ENCODE results near the gene ATE1. TPM values are rescaled to one million over a fixed set of nuclear protein-coding genes. Genes with fewer than 3 reads are reported as not detected.

Gene ATE1
- total RNA-seq, 6 donors from 2014 or later, result 13.5 to 27.9 (median 21.8) TPM

DNA sequence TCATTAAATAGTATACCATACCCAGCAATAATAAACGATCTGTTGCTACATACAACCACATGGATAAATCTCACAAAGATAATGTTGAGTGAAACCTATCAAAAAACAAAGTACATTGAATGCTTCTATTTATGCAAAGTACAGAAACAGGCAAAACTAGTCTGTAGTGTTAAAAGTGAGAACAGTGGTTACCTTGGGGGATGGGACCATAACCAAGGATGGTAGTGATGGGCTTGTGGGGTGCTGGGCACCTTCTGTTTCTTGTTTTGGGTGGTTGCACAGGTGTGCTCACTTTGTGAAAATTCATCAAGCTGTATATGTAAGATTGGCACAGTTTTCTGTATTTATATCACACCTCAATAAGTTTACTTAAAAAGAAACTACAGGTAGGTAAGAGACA, 105.7 kb downstream of the ATE1 start:
- ATAC-seq (ENCODE audit: low FRiP score in 2 of 2), result no peak
- no peak for TF ChIP-seq POLR2A (IDR thresholded peaks at IDR 0.05)
- TF ChIP-seq, protein P1, sequence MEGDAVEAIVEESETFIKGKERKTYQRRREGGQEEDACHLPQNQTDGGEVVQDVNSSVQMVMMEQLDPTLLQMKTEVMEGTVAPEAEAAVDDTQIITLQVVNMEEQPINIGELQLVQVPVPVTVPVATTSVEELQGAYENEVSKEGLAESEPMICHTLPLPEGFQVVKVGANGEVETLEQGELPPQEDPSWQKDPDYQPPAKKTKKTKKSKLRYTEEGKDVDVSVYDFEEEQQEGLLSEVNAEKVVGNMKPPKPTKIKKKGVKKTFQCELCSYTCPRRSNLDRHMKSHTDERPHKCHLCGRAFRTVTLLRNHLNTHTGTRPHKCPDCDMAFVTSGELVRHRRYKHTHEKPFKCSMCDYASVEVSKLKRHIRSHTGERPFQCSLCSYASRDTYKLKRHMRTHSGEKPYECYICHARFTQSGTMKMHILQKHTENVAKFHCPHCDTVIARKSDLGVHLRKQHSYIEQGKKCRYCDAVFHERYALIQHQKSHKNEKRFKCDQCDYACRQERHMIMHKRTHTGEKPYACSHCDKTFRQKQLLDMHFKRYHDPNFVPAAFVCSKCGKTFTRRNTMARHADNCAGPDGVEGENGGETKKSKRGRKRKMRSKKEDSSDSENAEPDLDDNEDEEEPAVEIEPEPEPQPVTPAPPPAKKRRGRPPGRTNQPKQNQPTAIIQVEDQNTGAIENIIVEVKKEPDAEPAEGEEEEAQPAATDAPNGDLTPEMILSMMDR (IDR thresholded peaks at IDR 0.05), result no peak
- TF ChIP-seq POLR2AphosphoS5 (IDR thresholded peaks at IDR 0.05), result no peak
- no peak for TF ChIP-seq EP300 (IDR thresholded peaks at IDR 0.05)
- no peak for DNase-seq
- H3K4me1 ChIP-seq, result no peaks in the 10 kb centered on the region
- WGBS, 2 donors, result 89 to 93% methylated on average over 1 of the region's 1 CpG
- H3K27me3 ChIP-seq, result no peaks in the 10 kb centered on the region
- H3K36me3 ChIP-seq, result no peaks in the 10 kb centered on the region
- H3K9me3 ChIP-seq, result no peaks in the 10 kb centered on the region
- no peak overlapping the region for H3K27ac ChIP-seq
- H3K4me3 ChIP-seq, result no peak overlapping the region

DNA sequence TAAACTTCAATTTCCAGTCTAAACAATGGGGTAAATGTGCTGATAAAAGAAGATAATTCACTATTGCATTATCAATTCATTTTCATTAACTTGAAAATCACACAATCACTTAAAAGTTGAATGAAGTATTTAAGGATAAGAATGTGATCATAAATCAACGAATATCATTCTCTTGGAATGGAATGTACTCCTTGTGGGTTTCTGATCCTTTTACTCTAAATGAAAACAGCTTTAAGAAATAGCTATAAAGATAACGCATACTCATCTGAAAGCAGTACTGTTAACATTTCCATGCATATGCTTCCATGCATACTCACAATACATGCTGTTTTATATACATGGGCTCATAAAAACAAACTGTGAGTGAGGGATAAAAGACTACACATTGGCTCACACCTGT, 108.8 kb downstream of the ATE1 start:
- H3K36me3 ChIP-seq, result no peaks in the 10 kb centered on the region
- DNase-seq (no peak), ATAC-seq (ENCODE audit: low FRiP score in 2 of 2) (no peak)
- H3K4me1 ChIP-seq, result no peaks in the 10 kb centered on the region
- no peaks in the 10 kb centered on the region for H3K27me3 ChIP-seq
- WGBS, 2 donors, result 76 to 94% methylated on average over 2 of the region's 2 CpGs
- no peak overlapping the region for H3K27ac ChIP-seq
- no peaks in the 10 kb centered on the region for H3K9me3 ChIP-seq
- TF ChIP-seq POLR2A (IDR thresholded peaks at IDR 0.05) (no peak), EP300 (IDR thresholded peaks at IDR 0.05) (no peak), POLR2AphosphoS5 (IDR thresholded peaks at IDR 0.05) (no peak)
- TF ChIP-seq, protein P1 (IDR thresholded peaks at IDR 0.05), result no peak
- H3K4me3 ChIP-seq, result no peak overlapping the region

DNA sequence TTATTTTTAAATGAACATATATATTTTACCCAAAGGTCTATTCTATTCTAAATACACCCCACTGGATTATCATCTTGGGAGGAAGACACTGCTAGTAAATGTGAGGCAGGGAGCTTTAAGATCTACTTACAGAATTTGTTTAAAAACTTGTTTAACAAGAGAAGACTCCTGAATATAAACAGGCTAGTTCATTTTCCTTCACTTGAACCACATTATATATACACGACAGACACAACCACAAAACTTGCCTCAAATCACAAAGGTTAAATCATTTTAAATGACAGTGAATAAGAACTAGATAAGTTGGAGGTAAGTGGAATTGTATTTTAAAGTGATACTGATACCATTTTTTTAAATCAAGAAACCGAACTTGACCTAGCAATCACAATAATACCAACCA, 109.2 kb downstream of the ATE1 start:
- Histone ChIP-seq H3K4me1 (no peaks in the 10 kb centered on the region), H3K4me3 (no peak overlapping the region), H3K9me3 (no peaks in the 10 kb centered on the region), H3K36me3 (no peaks in the 10 kb centered on the region), H3K27ac (no peak overlapping the region), H3K27me3 (no peaks in the 10 kb centered on the region)
- DNase-seq, result no peak
- WGBS, 2 donors, result 42 to 61% methylated on average over 2 of the region's 2 CpGs
- ATAC-seq (ENCODE audit: low FRiP score in 2 of 2), result no peak
- TF ChIP-seq POLR2A (IDR thresholded peaks at IDR 0.05) (no peak), POLR2AphosphoS5 (IDR thresholded peaks at IDR 0.05) (no peak), EP300 (IDR thresholded peaks at IDR 0.05) (no peak)
- TF ChIP-seq, protein P1 (IDR thresholded peaks at IDR 0.05), result no peak

DNA sequence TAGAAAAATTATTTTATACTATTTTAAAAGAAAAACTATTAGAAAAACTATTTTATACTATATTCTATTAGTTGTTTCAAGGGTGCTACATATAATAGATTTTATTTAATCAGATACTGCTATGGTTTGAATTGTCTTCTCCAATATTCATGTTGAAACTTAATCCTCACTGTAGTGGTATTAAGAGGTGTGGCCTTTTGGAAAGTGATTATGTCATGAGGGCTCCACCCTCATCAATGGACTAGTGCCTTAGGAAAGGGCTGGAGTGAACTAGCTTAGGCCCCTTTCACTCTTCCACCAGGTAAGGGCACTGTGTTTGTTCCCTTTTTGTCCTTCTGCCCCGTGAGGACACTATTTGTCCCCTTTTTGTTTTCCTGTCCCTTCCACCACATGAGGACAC, 111.6 kb downstream of the ATE1 start:
- H3K27me3 ChIP-seq, result no peaks in the 10 kb centered on the region
- ATAC-seq (ENCODE audit: low FRiP score in 2 of 2), result no peak
- no peak overlapping the region for H3K27ac ChIP-seq
- no peak overlapping the region for H3K4me3 ChIP-seq
- H3K9me3 ChIP-seq, result no peaks in the 10 kb centered on the region
- no peaks in the 10 kb centered on the region for H3K4me1 ChIP-seq
- H3K36me3 ChIP-seq, result no peaks in the 10 kb centered on the region
- 94 to 100% methylated on average over 1 of the region's 1 CpG for WGBS, 2 donors
- TF ChIP-seq, protein P1 (IDR thresholded peaks at IDR 0.05), result no peak
- TF ChIP-seq EP300 (IDR thresholded peaks at IDR 0.05) (no peak), POLR2AphosphoS5 (IDR thresholded peaks at IDR 0.05) (no peak), POLR2A (IDR thresholded peaks at IDR 0.05) (no peak)
- no peak for DNase-seq

DNA sequence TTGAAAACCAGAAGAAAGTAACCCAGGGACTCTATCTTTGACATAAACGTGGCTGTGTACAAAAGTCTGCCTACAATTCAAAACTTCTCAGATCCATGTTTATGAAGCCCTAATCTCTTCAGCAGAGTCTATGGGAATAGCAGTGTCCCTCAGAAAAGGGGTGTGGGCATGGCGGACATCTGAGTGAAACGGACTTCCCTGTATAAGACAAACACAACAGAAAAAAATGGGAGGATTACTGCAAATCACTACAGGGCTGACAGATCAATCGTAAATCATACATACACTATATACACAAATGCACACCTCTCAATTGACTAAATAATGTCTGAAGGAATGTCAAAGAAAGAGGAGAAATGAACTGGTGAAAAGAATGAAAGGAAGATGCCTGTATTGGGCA, 114.0 kb downstream of the ATE1 start:
- no peak for ATAC-seq (ENCODE audit: low FRiP score in 2 of 2)
- no peak overlapping the region for H3K4me3 ChIP-seq
- H3K36me3 ChIP-seq, result no peaks in the 10 kb centered on the region
- TF ChIP-seq, protein P1 (IDR thresholded peaks at IDR 0.05), result no peak
- TF ChIP-seq EP300 (IDR thresholded peaks at IDR 0.05), result no peak
- no peak for TF ChIP-seq POLR2AphosphoS5 (IDR thresholded peaks at IDR 0.05)
- no peak for TF ChIP-seq POLR2A (IDR thresholded peaks at IDR 0.05)
- H3K4me1 ChIP-seq, result no peaks in the 10 kb centered on the region
- no peaks in the 10 kb centered on the region for H3K9me3 ChIP-seq
- DNase-seq, result no peak
- H3K27me3 ChIP-seq, result no peaks in the 10 kb centered on the region
- no peak overlapping the region for H3K27ac ChIP-seq
- WGBS, 2 donors, result 95 to 97% methylated on average over 4 of the region's 4 CpGs
